ENCODE data around the gene NOA1. TPM values are rescaled to one million over a fixed set of nuclear protein-coding genes. Genes with fewer than 3 reads are reported as not detected.

Gene NOA1
- polyA plus RNA-seq, 3 donors = 10.4 to 12.6 (median 11.5) TPM

DNA sequence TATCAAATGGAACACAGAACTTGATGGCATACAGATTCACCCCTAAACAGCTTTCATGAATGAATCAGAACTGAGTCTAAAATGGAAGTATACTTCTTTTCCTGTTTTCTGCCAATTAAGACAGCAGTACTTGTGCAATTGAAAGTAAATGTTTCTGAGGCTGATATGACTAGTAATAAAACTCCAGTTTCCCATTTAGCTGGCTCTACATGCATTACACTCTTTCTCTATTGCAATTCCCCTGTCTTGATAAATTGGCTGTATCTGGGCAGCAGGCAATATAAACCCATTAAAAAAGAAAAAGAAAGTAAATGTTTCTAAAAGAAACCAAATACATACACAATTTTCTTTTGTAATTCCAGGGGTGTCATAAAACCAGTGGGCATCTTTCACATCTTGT lies 4.6 kb downstream of the NOA1 start:
- Histone ChIP-seq H3K79me2 (ENCODE audit: insufficient read depth, low read length) (peaks cover 50% of the 10 kb centered on the region), H3K4me1 (ENCODE audit: control insufficient read depth in 1 of 2, insufficient read depth in 2 of 2, low read length in 2 of 2) (peaks cover 19 to 23% of the 10 kb centered on the region in 2 donors), H3K9me3 (replicated peaks in 1 of 2; ENCODE audit: control insufficient read depth in 1 of 2, insufficient read depth in 1 of 2, low read length in 2 of 2) (peaks cover 4 to 14% of the 10 kb centered on the region in 2 donors), H3K4me3 (replicated peaks in 1 of 3; ENCODE audit: low read depth in 2 of 3, low read length in 3 of 3) (no peak overlapping the region), H3K27ac (ENCODE audit: low read depth in 1 of 2, low read length in 2 of 2) (no peak overlapping the region), H3K27me3 (ENCODE audit: control insufficient read depth in 2 of 2, insufficient read depth in 2 of 2, low read length in 2 of 2) (no peaks in the 10 kb centered on the region), H3K36me3 (replicated peaks in 1 of 2; ENCODE audit: control insufficient read depth in 1 of 2, insufficient read depth in 2 of 2, low read length in 2 of 2) (peaks cover 56 to 67% of the 10 kb centered on the region in 2 donors), H3K4me2 (replicated peaks; ENCODE audit: extremely low read depth, low read length, poor library complexity, severe bottlenecking) (no peak overlapping the region), H3K9ac (ENCODE audit: insufficient read depth, low read length, poor library complexity, severe bottlenecking) (no peak overlapping the region), H2AFZ (ENCODE audit: insufficient read depth, low read depth, low read length, poor library complexity, severe bottlenecking) (no peak overlapping the region), H4K20me1 (ENCODE audit: insufficient read depth, low read length) (peaks cover 32% of the 10 kb centered on the region)
- intact Hi-C loops (cut with micrococcal nuclease) = no loop called here
- Mint-ChIP-seq H3K9me3 (peaks cover 0 to 9% (median 3%) of the 10 kb centered on the region in 7 donors), H3K27ac (no peak overlapping the region), H3K4me3 (no peak overlapping the region), H3K27me3 (ENCODE audit: low read depth in 3 of 3) (peaks cover 0 to 1% (median 0%) of the 10 kb centered on the region in 3 donors), H3K36me3 (peaks cover 54 to 67% of the 10 kb centered on the region in 2 donors), H3K4me1 (peaks cover 15% of the 10 kb centered on the region)
- TF ChIP-seq CTCF (IDR thresholded peaks at IDR 0.05) = no peak
- no peak for DNase-seq

GRCh38 chr4:56972389-56972788 lies 5.0 kb downstream of the NOA1 start:
- peaks cover 19 to 23% of the 10 kb centered on the region in 2 donors for H3K4me1 ChIP-seq (ENCODE audit: control insufficient read depth in 1 of 2, insufficient read depth in 2 of 2, low read length in 2 of 2)

More at GRCh38 chr4:56972389-56972788, 5.0 kb downstream of the NOA1 start:
- no peak overlapping the region for H3K4me2 ChIP-seq (replicated peaks; ENCODE audit: extremely low read depth, low read length, poor library complexity, severe bottlenecking)
- intact Hi-C loops (cut with micrococcal nuclease) = no loop called here
- no peak overlapping the region for H3K4me3 ChIP-seq (replicated peaks in 1 of 3; ENCODE audit: low read depth in 2 of 3, low read length in 3 of 3)
- H3K27me3 ChIP-seq (ENCODE audit: control insufficient read depth in 2 of 2, insufficient read depth in 2 of 2, low read length in 2 of 2) = no peaks in the 10 kb centered on the region
- peaks cover 50% of the 10 kb centered on the region for H3K79me2 ChIP-seq (ENCODE audit: insufficient read depth, low read length)
- peaks cover 32% of the 10 kb centered on the region for H4K20me1 ChIP-seq (ENCODE audit: insufficient read depth, low read length)
- H3K9me3 ChIP-seq (replicated peaks in 1 of 2; ENCODE audit: control insufficient read depth in 1 of 2, insufficient read depth in 1 of 2, low read length in 2 of 2) = peaks cover 4 to 14% of the 10 kb centered on the region in 2 donors
- Mint-ChIP-seq H3K9me3 (peaks cover 0 to 9% (median 3%) of the 10 kb centered on the region in 7 donors), H3K27ac (no peak overlapping the region), H3K4me1 (peaks cover 15% of the 10 kb centered on the region), H3K27me3 (ENCODE audit: low read depth in 3 of 3) (peaks cover 0 to 1% (median 0%) of the 10 kb centered on the region in 3 donors), H3K4me3 (no peak overlapping the region), H3K36me3 (peaks cover 58 to 72% of the 10 kb centered on the region in 2 donors)
- no peak overlapping the region for H3K9ac ChIP-seq (ENCODE audit: insufficient read depth, low read length, poor library complexity, severe bottlenecking)
- peaks cover 61 to 71% of the 10 kb centered on the region in 2 donors for H3K36me3 ChIP-seq (replicated peaks in 1 of 2; ENCODE audit: control insufficient read depth in 1 of 2, insufficient read depth in 2 of 2, low read length in 2 of 2)
- no peak for TF ChIP-seq CTCF (IDR thresholded peaks at IDR 0.05)
- no peak overlapping the region for H3K27ac ChIP-seq (ENCODE audit: low read depth in 1 of 2, low read length in 2 of 2)
- no peak overlapping the region for H2AFZ ChIP-seq (ENCODE audit: insufficient read depth, low read depth, low read length, poor library complexity, severe bottlenecking)
- whole genome bisulfite sequencing (ENCODE audit: insufficient coverage) = no CpG with 5 or more reads among the region's 2 CpGs
- DNase-seq = no peak

Data from CD14-positive monocyte (primary cell).